GM12874 (cell line): ENCODE results near the gene C1QC.

ENCODE experiments used
- CTCF ChIP-seq: IDR thresholded peaks from 2 replicates; pipeline ENCODE4 v1.5.1; 2011; ENCODE audit warnings: low read depth, mild to moderate bottlenecking, control low read depth, low read length, moderate library complexity; ENCODE audit not compliant: insufficient read depth

The C1QC gene

DNA sequence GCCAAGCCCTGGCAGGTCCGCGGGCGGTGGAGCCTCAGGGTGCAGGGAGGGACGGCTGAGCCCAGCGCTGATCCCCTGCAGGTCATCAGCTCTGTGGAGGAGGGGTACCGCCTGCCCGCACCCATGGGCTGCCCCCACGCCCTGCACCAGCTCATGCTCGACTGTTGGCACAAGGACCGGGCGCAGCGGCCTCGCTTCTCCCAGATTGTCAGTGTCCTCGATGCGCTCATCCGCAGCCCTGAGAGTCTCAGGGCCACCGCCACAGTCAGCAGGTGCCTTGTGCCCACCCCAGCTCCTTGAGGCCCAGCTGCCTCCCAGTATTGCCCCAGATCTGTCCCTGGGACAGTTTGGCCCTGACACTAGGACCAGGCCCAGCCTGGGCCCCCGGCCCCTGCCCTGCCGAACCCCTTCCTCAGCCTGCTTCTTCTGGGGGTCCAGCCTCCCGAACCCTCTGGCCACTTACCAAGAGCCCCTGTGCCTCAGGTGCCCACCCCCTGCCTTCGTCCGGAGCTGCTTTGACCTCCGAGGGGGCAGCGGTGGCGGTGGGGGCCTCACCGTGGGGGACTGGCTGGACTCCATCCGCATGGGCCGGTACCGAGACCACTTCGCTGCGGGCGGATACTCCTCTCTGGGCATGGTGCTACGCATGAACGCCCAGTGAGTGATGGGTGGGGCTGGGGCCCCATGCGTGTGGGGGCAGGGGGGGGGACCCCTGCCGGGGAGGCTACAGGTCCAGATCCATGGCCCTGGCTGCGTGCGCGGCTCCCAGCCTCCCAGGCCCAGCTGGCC is 42.4 kb upstream of the C1QC start:
- no peak for TF ChIP-seq CTCF

GRCh38 chr1:22601610-22602009 is 41.8 kb upstream of the C1QC start:
- no peak for TF ChIP-seq CTCF

DNA sequence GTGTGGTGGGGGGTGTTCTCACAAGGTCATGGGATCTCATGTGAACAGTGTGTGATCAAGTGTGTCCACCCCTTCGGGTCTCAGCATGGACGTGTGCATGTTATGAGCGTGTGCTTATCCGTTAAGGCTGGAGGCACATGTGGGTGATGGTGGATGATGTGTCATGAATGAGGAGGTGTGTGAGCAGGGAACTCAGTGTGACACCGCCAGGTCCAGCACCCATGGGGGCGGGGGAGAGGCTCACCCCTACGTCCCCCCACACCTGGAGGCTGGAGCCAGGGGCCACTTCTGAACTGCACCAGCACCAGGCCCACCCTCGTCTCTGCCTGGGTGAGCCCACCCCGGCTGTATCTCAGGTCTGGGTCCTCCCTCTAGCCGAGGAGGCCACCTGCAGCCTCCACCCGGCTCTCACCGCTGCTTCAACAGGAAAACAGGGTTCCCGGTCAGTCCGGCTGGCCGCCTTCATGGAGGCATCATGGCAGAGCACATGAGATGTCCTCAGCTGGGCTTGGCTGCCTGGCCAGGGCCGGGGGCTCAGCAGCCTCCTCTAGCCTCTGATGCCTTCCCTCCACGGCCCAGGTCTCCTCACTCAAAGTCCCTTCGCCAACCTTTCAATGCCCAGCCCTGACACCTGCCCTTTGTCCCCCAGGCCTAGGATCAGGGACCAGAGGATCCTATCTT is 41.2 kb upstream of the C1QC start:
- no peak for TF ChIP-seq CTCF

DNA sequence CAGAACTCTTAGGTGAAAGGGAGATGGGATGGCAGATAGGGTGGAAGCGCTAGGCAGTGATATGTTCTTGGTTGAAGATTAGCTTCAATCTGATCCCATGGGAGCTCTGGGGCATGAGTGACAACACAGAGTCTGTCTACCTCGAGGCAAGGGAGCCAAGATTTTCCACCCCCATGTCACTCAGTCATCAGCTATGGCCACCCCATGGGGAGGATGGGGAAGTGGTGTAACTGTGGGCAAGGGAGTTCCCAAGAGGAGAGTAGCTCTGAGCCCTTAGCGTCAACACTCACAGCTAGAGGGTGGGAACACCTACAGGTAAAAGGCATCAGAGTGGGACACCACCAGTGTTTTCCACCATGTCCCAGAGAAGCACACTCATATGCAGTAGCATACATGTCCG is 37.3 kb upstream of the C1QC start:
- TF ChIP-seq CTCF = no peak

- TF ChIP-seq CTCF = no peak
Observed at GRCh38 chr1:22607154-22607553, 36.3 kb upstream of the C1QC start.

- TF ChIP-seq CTCF = no peak
Observed at GRCh38 chr1:22608361-22608760, 35.1 kb upstream of the C1QC start.

- no peak for TF ChIP-seq CTCF
Observed at GRCh38 chr1:22609291-22609690, 34.1 kb upstream of the C1QC start.
